GM23338 (cell line): ENCODE measurements around the gene COX7B. TPM values are rescaled to one million over a fixed set of nuclear protein-coding genes. Genes with fewer than 3 reads are reported as not detected.

Source experiments
- ATAC-seq: fragments of 200-7000 bp; cut with Tn5 transposase; 3 replicates; pipeline ENCODE4 v1.9.1; 2020
- DNase-seq: peaks from one replicate; pipeline ENCODE4 v3.0.0-alpha.2; 2015; ENCODE audit warnings: low spot score
- H2AFZ ChIP-seq: fragments of 200-600 bp; sonication (generic); 2 replicates; pipeline ENCODE4 v1.8.0; 2016; ENCODE audit warnings: antibody characterized with exemption, mild to moderate bottlenecking, moderate library complexity
- H3F3A ChIP-seq: fragments of 200-600 bp; sonication (generic); replicated peaks from 2 replicates; pipeline ENCODE4 v1.8.0; 2017; ENCODE audit warnings: antibody characterized with exemption, mixed run types, low read depth
- H3K27ac ChIP-seq: fragments of 200-600 bp; sonication (generic); 2 replicates; pipeline ENCODE4 v1.6.1; 2016; ENCODE audit warnings: low read depth
- H3K27me3 ChIP-seq: fragments of 200-600 bp; sonication (generic); 2 replicates; pipeline ENCODE4 v1.8.0; 2016; ENCODE audit warnings: mild to moderate bottlenecking, mixed run types, moderate library complexity; ENCODE audit not compliant: insufficient read depth
- H3K36me3 ChIP-seq: fragments of 200-600 bp; sonication (generic); 2 replicates; pipeline ENCODE4 v1.8.0; 2016; ENCODE audit warnings: mild to moderate bottlenecking; ENCODE audit not compliant: insufficient read depth
- H3K4me1 ChIP-seq: fragments of 200-600 bp; sonication (generic); 2 replicates; pipeline ENCODE4 v1.8.0; 2016; ENCODE audit warnings: mild to moderate bottlenecking, moderate library complexity; ENCODE audit not compliant: insufficient read depth
- H3K4me2 ChIP-seq: fragments of 200-600 bp; sonication (generic); 2 replicates; pipeline ENCODE4 v1.7.1; 2017; ENCODE audit warnings: mixed run types
- H3K4me3 ChIP-seq: fragments of 200-600 bp; sonication (generic); 2 replicates; pipeline ENCODE4 v1.6.1; 2016; ENCODE audit warnings: mixed run types
- H3K79me2 ChIP-seq: fragments of 200-600 bp; sonication (generic); replicated peaks from 2 replicates; pipeline ENCODE4 v1.8.0; 2017; ENCODE audit warnings: mild to moderate bottlenecking; ENCODE audit not compliant: insufficient read depth
- H3K9me2 ChIP-seq: fragments of 200-600 bp; sonication (generic); 2 replicates; pipeline ENCODE4 v1.8.0; 2017; ENCODE audit not compliant: insufficient read depth
- H4K20me1 ChIP-seq: fragments of 200-600 bp; sonication (generic); replicated peaks from 2 replicates; pipeline ENCODE4 v1.8.0; 2017; ENCODE audit warnings: mild to moderate bottlenecking; ENCODE audit not compliant: insufficient read depth
- H3K27ac Mint-ChIP-seq: 2 replicates; pipeline ENCODE4 v1.8.0; 2020; ENCODE audit warnings: inconsistent platforms, mild to moderate bottlenecking, moderate library complexity, mixed read lengths
- H3K27me3 Mint-ChIP-seq: 3 replicates; pipeline ENCODE4 v1.8.0; 2022; ENCODE audit warnings: low read depth, mild to moderate bottlenecking, moderate library complexity, mixed read lengths, inconsistent platforms; ENCODE audit not compliant: insufficient read depth, poor library complexity
- H3K36me3 Mint-ChIP-seq: 3 replicates; pipeline ENCODE4 v1.8.0; 2021; ENCODE audit warnings: low read depth, mild to moderate bottlenecking, inconsistent platforms, moderate library complexity, mixed read lengths
- H3K4me1 Mint-ChIP-seq: 3 replicates; pipeline ENCODE4 v1.8.0; 2020; ENCODE audit warnings: mild to moderate bottlenecking, inconsistent platforms, mixed read lengths
- H3K4me3 Mint-ChIP-seq: 3 replicates; pipeline ENCODE4 v1.8.0; 2021; ENCODE audit warnings: moderate library complexity, mild to moderate bottlenecking, inconsistent platforms, mixed read lengths
- H3K9me3 Mint-ChIP-seq: 3 replicates; pipeline ENCODE4 v1.8.0; 2020; ENCODE audit warnings: moderate library complexity, mild to moderate bottlenecking, inconsistent platforms, mixed read lengths
- JUNB ChIP-seq: IDR thresholded peaks from one replicate; pipeline ENCODE4 v1.6.1; 2016; ENCODE audit warnings: antibody characterized with exemption; ENCODE audit not compliant: unreplicated experiment
- ZNF331 ChIP-seq: fragments of 250-450 bp; sonication (Bioruptor Pico); IDR thresholded peaks from 2 replicates; pipeline ENCODE4 v1.5.0; 2020; ENCODE audit warnings: low read depth, mild to moderate bottlenecking, moderate library complexity
- polyA plus RNA-seq: library from polyadenylated mRNA; unstranded; fragments of >200 nt; fragmentation: Nextera tagmentation; extraction: Ambion mirVana; gene quantifications from 2 replicates; pipeline ENCODE4 v1.2.1, GENCODE V29; 2016
- total RNA-seq: library from RNA; depleted of rRNA; stranded (reverse); fragments of >200 nt; shearing (Covaris generic); gene quantifications from 2 replicates; pipeline ENCODE4 v1.2.3, GENCODE V29; 2014
- TF ChIP-seq, protein P1 (sequence below): fragments of 250-450 bp; sonication (Bioruptor Pico); IDR thresholded peaks from 2 replicates; pipeline ENCODE4 v1.5.0; 2020; ENCODE audit warnings: mild to moderate bottlenecking, moderate library complexity
- TF ChIP-seq, protein P2 (sequence below): IDR thresholded peaks from 2 replicates; pipeline ENCODE4 v1.6.1; 2016; ENCODE audit warnings: antibody characterized with exemption

COX7B gene
- total and polyA plus RNA-seq, 2 experiments from 2014 or later: 411 to 1,029 TPM

DNA sequence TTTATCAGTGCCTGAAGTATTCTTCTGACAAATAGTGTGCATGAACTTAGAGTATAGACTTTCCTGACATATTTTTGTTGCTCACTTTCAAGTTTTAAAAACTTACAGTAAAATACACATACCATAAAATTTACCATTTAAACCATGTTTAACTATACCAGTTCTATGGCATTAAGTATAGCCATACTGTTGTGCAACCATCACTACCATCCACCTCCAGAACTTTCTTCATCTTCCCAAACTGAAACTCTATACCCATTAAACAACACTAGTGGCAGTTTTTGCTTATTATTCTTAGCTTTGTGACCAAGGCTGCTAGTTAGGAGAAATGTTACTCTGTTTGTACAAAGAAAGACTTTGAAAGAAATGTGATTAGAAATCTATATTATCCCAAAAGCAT, 37.0 kb downstream of the COX7B start (continued):
- TF ChIP-seq, protein P1, sequence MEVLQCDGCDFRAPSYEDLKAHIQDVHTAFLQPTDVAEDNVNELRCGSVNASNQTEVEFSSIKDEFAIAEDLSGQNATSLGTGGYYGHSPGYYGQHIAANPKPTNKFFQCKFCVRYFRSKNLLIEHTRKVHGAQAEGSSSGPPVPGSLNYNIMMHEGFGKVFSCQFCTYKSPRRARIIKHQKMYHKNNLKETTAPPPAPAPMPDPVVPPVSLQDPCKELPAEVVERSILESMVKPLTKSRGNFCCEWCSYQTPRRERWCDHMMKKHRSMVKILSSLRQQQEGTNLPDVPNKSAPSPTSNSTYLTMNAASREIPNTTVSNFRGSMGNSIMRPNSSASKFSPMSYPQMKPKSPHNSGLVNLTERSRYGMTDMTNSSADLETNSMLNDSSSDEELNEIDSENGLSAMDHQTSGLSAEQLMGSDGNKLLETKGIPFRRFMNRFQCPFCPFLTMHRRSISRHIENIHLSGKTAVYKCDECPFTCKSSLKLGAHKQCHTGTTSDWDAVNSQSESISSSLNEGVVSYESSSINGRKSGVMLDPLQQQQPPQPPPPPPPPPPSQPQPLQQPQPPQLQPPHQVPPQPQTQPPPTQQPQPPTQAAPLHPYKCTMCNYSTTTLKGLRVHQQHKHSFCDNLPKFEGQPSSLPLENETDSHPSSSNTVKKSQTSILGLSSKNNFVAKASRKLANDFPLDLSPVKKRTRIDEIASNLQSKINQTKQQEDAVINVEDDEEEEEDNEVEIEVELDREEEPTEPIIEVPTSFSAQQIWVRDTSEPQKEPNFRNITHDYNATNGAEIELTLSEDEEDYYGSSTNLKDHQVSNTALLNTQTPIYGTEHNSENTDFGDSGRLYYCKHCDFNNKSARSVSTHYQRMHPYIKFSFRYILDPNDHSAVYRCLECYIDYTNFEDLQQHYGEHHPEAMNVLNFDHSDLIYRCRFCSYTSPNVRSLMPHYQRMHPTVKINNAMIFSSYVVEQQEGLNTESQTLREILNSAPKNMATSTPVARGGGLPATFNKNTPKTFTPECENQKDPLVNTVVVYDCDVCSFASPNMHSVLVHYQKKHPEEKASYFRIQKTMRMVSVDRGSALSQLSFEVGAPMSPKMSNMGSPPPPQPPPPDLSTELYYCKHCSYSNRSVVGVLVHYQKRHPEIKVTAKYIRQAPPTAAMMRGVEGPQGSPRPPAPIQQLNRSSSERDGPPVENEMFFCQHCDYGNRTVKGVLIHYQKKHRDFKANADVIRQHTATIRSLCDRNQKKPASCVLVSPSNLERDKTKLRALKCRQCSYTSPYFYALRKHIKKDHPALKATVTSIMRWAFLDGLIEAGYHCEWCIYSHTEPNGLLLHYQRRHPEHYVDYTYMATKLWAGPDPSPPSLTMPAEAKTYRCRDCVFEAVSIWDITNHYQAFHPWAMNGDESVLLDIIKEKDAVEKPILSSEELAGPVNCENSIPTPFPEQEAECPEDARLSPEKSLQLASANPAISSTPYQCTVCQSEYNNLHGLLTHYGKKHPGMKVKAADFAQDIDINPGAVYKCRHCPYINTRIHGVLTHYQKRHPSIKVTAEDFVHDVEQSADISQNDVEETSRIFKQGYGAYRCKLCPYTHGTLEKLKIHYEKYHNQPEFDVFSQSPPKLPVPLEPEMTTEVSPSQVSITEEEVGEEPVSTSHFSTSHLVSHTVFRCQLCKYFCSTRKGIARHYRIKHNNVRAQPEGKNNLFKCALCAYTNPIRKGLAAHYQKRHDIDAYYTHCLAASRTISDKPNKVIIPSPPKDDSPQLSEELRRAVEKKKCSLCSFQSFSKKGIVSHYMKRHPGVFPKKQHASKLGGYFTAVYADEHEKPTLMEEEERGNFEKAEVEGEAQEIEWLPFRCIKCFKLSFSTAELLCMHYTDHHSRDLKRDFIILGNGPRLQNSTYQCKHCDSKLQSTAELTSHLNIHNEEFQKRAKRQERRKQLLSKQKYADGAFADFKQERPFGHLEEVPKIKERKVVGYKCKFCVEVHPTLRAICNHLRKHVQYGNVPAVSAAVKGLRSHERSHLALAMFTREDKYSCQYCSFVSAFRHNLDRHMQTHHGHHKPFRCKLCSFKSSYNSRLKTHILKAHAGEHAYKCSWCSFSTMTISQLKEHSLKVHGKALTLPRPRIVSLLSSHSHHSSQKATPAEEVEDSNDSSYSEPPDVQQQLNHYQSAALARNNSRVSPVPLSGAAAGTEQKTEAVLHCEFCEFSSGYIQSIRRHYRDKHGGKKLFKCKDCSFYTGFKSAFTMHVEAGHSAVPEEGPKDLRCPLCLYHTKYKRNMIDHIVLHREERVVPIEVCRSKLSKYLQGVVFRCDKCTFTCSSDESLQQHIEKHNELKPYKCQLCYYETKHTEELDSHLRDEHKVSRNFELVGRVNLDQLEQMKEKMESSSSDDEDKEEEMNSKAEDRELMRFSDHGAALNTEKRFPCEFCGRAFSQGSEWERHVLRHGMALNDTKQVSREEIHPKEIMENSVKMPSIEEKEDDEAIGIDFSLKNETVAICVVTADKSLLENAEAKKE (CRISPR knock-in tag): no peak
- TF ChIP-seq JUNB: no peak
- TF ChIP-seq ZNF331 (CRISPR knock-in tag): no peak

DNA sequence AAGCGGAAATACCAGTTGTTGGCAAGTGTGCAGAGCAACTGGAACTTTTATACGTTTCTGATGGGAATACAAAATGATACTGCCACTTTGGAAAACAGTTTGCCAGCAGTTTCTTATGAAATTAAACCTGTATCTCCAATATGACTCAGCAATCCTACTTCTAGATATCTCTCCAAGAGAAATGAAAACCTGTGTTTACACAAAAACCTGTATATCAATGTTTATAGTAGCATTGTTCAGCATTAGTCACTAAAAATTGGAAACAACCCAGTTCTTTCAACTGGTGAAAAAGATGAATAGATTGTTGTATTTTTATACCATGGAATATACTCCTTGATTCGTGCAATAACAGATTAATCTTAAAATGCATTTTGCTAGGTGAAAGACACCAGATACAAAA, 38.0 kb downstream of the COX7B start:
- Histone ChIP-seq H3K9me2 (no peaks in the 10 kb centered on the region), H3F3A (no peaks in the 10 kb centered on the region), H4K20me1 (no peaks in the 10 kb centered on the region), H3K27ac (no peak overlapping the region), H2AFZ (no peak overlapping the region), H3K27me3 (no peaks in the 10 kb centered on the region), H3K4me2 (no peak overlapping the region), H3K36me3 (no peaks in the 10 kb centered on the region), H3K79me2 (no peaks in the 10 kb centered on the region), H3K4me1 (no peaks in the 10 kb centered on the region), H3K4me3 (no peak overlapping the region)
- H3K9me3 Mint-ChIP-seq: peaks cover 4% of the 10 kb centered on the region; the same call in 2 of the 3 replicates
- H3K36me3 Mint-ChIP-seq: peaks cover 3% of the 10 kb centered on the region; the same call in 1 of the 3 replicates
- TF ChIP-seq, protein P1 (CRISPR knock-in tag): no peak
- TF ChIP-seq, protein P2, sequence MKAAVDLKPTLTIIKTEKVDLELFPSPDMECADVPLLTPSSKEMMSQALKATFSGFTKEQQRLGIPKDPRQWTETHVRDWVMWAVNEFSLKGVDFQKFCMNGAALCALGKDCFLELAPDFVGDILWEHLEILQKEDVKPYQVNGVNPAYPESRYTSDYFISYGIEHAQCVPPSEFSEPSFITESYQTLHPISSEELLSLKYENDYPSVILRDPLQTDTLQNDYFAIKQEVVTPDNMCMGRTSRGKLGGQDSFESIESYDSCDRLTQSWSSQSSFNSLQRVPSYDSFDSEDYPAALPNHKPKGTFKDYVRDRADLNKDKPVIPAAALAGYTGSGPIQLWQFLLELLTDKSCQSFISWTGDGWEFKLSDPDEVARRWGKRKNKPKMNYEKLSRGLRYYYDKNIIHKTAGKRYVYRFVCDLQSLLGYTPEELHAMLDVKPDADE: no peak
- no peak overlapping the region for H3K4me3 Mint-ChIP-seq
- no peaks in the 10 kb centered on the region for H3K4me1 Mint-ChIP-seq
- DNase-seq (no peak), ATAC-seq (no peak)
- H3K27ac Mint-ChIP-seq: no peak overlapping the region
- peaks cover under 1% of the 10 kb centered on the region for H3K27me3 Mint-ChIP-seq
